AG04450 (cell line): Measurements from ENCODE around the gene PRDM8. TPM values are rescaled to one million over a fixed set of nuclear protein-coding genes. Genes with fewer than 3 reads are reported as not detected.

ENCODE experiments used
- CTCF ChIA-PET: fragments of 300-600, 350-600 bp; formaldehyde crosslinking; extraction: SDS; loops from one replicate; lab custom pipeline; 2022; ENCODE audit warnings: antibody characterized with exemption, inconsistent platforms; lab: Charles Lee
- POLR2A ChIA-PET: fragments of 350-600 bp; formaldehyde crosslinking; extraction: SDS; loops from one replicate; lab custom pipeline; 2021; ENCODE audit warnings: antibody characterized with exemption, inconsistent platforms; lab: Yijun Ruan, JAX
- DNase-seq: peaks from one replicate; pipeline ENCODE4 v3.0.0-alpha.2; 2011; ENCODE audit warnings: low read depth, low spot score
- H3K27ac ChIP-seq: one replicate; pipeline ENCODE4 v1.5.1; 2012; ENCODE audit warnings: low read depth, low read length, control low read depth
- H3K27me3 ChIP-seq: one replicate; pipeline ENCODE4 v1.6.0; 2012; ENCODE audit warnings: low read length; ENCODE audit not compliant: control insufficient read depth, insufficient read depth
- H3K4me3 ChIP-seq: 2 replicates; pipeline ENCODE4 v1.5.1; 2011; ENCODE audit warnings: mild to moderate bottlenecking, low read depth, low read length, control low read depth
- H3K9me3 ChIP-seq: 2 replicates; pipeline ENCODE4 v1.5.1; 2012; ENCODE audit warnings: low read length; ENCODE audit not compliant: control insufficient read depth, insufficient read depth
- polyA plus RNA-seq: library from polyadenylated mRNA; depleted of rRNA; stranded (reverse); fragments of >200 nt; gene quantifications from 2 replicates; pipeline ENCODE4 v1.2.3, GENCODE V29; 2011
- TF ChIP-seq, protein P1 (sequence below): IDR thresholded peaks from 2 replicates; pipeline ENCODE4 v1.5.1; 2011; ENCODE audit warnings: low read depth, low read length, control low read depth, inconsistent platforms

The PRDM8 gene
- polyA plus RNA-seq, 1 experiment, result 12.8 TPM

DNA sequence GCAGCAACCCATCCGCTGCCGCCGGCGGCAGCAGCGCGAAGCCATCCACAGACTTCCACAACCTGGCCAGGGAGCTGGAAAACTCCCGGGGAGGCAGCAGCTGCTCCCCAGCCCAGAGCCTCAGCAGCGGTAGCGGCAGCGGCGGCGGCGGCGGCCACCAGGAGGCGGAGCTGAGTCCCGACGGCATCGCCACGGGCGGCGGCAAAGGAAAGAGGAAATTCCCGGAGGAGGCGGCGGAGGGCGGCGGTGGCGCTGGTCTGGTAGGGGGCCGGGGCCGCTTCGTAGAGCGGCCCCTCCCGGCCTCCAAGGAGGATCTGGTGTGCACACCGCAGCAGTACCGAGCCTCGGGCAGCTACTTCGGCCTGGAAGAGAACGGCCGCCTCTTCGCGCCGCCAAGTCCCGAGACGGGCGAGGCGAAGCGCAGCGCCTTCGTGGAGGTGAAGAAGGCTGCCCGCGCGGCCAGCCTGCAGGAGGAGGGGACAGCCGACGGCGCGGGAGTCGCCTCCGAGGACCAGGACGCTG, 4.9 kb downstream of the PRDM8 start:
- Histone ChIP-seq H3K27ac (peak overlapping the region; percentile 90), H3K4me3 (peak overlapping the region; percentile 63), H3K9me3 (peaks cover 8% of the 10 kb centered on the region), H3K27me3 (no peaks in the 10 kb centered on the region)
- TF ChIP-seq, protein P1, sequence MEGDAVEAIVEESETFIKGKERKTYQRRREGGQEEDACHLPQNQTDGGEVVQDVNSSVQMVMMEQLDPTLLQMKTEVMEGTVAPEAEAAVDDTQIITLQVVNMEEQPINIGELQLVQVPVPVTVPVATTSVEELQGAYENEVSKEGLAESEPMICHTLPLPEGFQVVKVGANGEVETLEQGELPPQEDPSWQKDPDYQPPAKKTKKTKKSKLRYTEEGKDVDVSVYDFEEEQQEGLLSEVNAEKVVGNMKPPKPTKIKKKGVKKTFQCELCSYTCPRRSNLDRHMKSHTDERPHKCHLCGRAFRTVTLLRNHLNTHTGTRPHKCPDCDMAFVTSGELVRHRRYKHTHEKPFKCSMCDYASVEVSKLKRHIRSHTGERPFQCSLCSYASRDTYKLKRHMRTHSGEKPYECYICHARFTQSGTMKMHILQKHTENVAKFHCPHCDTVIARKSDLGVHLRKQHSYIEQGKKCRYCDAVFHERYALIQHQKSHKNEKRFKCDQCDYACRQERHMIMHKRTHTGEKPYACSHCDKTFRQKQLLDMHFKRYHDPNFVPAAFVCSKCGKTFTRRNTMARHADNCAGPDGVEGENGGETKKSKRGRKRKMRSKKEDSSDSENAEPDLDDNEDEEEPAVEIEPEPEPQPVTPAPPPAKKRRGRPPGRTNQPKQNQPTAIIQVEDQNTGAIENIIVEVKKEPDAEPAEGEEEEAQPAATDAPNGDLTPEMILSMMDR, result peak; percentile 66
- POLR2A ChIA-PET, result interaction anchor here (0.6 to 1.5 kb wide), 12 partner anchors 10 to 596 kb away, joined by 3 to 8 read pairs (median 3); partner anchors contain the start of genes ANTXR2 and FGF5
- DNase-seq, result no peak
- CTCF ChIA-PET, result interaction anchor here (0.6 to 6.1 kb wide), 38 partner anchors 9 to 1628 kb away, joined by 3 to 82 read pairs (median 4); no protein-coding TSS in a partner anchor

DNA sequence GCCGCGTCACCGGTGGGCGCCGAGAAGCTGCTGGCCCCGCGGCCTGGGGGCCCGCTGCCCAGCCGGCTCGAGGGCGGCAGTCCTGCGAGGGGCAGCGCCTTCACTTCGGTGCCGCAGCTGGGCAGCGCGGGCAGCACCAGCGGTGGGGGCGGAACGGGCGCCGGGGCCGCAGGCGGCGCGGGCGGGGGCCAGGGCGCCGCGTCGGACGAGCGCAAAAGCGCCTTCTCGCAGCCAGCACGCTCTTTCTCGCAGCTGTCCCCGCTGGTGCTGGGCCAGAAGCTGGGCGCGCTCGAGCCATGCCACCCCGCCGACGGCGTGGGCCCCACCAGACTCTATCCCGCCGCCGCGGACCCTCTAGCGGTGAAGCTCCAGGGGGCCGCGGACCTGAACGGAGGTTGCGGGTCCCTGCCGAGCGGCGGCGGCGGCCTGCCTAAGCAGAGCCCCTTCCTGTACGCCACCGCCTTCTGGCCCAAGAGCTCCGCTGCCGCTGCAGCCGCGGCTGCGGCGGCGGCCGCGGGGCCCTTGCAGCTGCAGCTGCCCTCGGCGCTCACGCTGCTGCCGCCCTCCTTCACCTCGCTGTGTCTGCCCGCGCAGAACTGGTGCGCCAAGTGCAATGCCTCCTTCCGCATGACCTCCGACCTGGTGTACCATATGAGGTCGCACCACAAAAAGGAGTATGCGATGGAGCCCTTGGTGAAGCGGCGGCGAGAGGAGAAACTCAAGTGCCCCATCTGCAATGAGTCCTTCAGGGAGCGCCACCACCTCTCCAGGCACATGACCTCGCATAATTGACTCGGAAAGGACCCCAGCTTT, 5.6 kb downstream of the PRDM8 start:
- Histone ChIP-seq H3K27ac (no peak overlapping the region), H3K9me3 (peaks cover 11% of the 10 kb centered on the region), H3K4me3 (peak overlapping the region; percentile 63), H3K27me3 (no peaks in the 10 kb centered on the region)
- ChIA-PET POLR2A (interaction anchor here (0.6 to 1.5 kb wide), 11 partner anchors 10 to 597 kb away, joined by 3 to 8 read pairs (median 3); partner anchors contain the start of genes ANTXR2 and FGF5), CTCF (interaction anchor here (0.5 to 6.1 kb wide), 33 partner anchors 8 to 1251 kb away, joined by 3 to 82 read pairs (median 4); partner anchors contain the start of gene FGF5)
- no peak for DNase-seq
- TF ChIP-seq, protein P1, result no peak

DNA sequence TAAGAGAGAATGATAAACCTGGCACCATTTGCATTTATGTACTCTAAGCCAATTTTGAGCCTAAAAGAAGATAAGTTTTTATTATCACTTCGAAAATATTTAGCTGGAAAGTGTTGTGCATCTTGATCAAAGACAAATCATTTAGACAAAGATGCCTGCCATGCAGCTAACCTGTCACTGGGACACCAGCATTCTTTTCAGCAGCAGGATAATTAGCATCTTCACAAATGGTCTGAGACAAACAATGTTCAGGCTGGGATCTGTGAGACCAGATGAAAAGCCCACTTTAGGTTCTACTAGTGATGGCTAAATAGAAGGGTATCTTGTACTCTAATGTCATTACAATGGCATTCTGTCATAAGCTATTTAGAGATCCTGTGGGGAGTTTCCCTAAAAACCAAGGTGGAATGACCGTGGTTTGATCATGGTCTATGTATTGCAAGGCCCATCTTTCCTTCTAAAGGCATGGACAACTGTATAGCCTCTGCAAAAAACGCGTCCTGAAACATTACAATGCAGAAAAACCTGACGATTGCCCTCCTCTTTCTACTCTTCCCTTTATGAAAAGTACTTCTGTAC, 7.2 kb downstream of the PRDM8 start:
- CTCF ChIA-PET, result interaction anchor here (2.4 kb wide), 1 partner anchor 12 kb away, joined by 11 read pairs; no protein-coding TSS in a partner anchor
- no peak overlapping the region for H3K4me3 ChIP-seq
- DNase-seq, result no peak
- H3K27ac ChIP-seq, result no peak overlapping the region
- no peaks in the 10 kb centered on the region for H3K27me3 ChIP-seq
- POLR2A ChIA-PET, result no interaction called here
- TF ChIP-seq, protein P1, result no peak
- H3K9me3 ChIP-seq, result peaks cover 11% of the 10 kb centered on the region

DNA sequence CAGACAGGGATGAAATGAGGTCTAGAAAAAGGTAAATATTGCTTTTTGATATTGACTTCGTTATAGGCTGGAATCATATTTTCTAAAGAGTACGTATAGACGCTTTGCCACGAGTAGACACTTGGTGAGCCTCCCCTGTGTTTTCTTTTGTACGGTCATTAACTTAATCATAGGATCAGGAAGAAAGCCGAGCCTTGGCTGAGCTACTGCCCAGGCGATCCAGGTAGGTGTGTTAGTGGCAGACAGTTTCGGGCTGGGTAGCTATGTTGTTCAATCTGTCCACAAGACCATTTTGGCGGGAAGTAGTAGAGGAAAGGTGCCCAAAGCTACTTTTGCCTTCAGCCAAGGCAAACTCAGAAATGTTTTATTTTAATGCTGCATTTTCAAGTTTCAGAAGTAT, 8.8 kb downstream of the PRDM8 start:
- Histone ChIP-seq H3K27me3 (no peaks in the 10 kb centered on the region), H3K9me3 (peaks cover 11% of the 10 kb centered on the region), H3K27ac (no peak overlapping the region), H3K4me3 (no peak overlapping the region)
- ChIA-PET POLR2A (no interaction called here), CTCF (interaction anchor here (0.6 to 2.4 kb wide), 3 partner anchors 10 to 23 kb away, joined by 3 to 11 read pairs (median 4); no protein-coding TSS in a partner anchor)
- TF ChIP-seq, protein P1, result no peak
- no peak for DNase-seq
